ENCODE measurements around the gene HTR2A. TPM values are rescaled to one million over a fixed set of nuclear protein-coding genes. Genes with fewer than 3 reads are reported as not detected.
A peak's percentile ranks its signal among the peaks of the same experiment; 100 is the strongest.

Gene HTR2A
- total RNA-seq, 1 experiment from 2014 or later = under 0.01 TPM

DNA sequence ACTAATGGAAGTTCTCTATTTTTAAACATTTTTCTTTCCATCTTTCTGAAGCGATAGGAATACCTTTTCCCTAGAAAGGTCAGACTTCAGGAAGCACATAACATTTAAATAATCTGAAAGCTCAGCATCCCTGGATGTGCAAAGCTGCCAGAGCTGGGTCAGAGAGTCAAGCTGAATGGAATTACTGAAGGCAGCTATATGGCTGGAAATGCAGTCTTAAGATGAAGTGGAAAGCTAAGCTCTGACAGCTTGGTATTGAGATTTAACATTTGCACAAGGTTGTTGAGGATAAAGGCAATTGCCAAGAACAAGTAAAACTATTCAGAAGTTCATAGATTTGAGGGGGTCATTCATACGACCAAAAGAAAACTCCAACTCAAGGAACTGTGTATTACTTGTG is 28.8 kb downstream of the HTR2A start:
- DNase-seq (ENCODE audit: low read depth) = no peak

DNA sequence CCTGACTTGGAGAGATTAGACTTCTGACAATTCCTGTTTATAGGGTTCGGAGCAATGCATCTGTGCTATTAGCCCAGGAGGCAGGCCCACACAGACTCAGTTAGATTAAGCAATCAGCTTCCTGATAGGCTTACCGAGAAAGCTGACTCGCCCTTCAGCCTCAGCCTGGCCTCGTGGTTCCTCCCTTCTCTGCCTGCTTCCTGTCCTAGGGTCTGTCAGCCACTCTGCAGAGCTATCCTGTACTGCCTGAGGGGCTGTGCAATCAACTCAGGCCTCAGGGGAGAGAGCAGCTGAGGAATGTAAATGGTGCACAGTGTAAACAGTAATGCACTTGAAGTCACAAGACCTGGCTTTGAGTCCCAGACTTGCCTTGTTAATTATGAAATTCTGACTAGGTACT is 30.7 kb downstream of the HTR2A start:
- DNase-seq (ENCODE audit: low read depth) = peak; percentile 61

DNA sequence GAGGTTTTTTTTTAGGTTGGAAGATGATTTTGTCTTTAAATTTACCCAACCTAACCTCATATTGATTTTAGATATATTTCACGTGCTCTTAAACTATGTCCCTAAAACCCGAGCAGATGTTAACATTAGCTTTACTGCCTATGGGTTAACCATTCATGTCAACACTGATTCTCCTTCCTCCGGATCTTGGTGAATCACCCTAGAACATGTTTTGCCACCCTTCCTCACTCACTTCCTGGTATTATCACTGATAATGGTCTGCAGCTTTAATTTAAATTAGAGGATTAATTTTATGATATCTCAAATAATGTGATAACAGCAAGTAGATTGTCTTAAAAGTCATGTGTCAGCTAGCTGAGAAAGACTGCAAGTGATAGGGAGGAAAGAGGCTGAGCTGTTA is 31.9 kb downstream of the HTR2A start:
- DNase-seq (ENCODE audit: low read depth) = no peak

DNA sequence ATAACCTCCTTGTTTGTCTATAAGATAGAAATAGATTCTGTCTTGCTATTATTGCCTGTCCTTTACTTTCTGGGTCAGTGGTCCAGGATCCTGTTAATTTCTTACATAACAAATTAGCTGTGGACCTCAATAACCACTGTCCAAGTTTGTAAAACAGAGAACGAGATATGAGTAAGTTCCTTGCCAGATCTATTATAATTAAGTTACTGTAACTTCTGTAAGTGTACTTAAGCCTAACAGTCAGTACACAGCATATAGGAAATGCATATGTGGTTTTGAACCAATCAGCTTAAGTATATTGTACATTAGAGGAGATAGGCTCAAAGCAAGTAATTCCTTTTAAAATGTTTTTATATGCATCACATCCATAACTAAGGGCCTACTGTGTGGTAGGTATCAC is 34.9 kb downstream of the HTR2A start:
- DNase-seq (ENCODE audit: low read depth) = no peak

DNA sequence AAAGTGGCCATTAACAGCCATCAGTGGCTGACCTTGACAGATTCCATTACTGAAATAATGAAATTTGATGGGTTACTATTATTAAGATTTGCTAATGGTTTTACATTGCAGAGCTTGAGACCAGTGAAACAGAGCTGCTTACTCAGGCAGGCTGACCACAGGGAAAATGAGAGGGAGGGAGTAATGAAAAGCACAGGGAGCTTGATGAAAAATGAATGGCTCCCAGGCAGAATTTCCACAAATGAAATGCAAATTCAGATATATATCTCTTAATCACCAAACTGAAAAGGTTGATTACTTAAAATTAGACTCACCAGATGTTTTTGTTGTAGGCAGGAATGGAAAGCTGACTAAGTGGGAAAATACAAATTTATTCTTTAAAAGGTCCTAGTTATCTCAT is 36.1 kb downstream of the HTR2A start:
- DNase-seq (ENCODE audit: low read depth) = no peak

GRCh38 chr13:46858776-46859175 is 38.1 kb downstream of the HTR2A start:
- no peak for DNase-seq (ENCODE audit: low read depth)

DNA sequence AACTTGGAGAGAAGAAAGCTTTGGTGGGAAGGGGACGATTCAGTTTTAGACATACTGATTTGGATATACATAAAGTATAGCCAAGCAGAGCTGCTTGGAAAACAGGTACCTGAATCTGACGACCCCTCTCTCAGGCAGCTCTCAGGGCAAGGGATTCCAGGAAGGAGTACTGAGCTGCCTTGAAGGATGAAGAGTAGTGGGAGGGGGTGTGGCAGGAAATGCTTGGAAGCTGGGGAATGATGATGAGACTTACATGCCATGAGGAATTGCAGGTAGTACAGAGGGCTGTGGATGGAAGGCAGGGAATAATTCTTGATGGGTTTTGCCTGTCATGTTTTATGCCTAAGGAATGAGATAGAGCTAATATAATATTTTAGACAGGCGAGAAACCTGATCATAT is 38.7 kb downstream of the HTR2A start:
- no peak for DNase-seq (ENCODE audit: low read depth)

DNA sequence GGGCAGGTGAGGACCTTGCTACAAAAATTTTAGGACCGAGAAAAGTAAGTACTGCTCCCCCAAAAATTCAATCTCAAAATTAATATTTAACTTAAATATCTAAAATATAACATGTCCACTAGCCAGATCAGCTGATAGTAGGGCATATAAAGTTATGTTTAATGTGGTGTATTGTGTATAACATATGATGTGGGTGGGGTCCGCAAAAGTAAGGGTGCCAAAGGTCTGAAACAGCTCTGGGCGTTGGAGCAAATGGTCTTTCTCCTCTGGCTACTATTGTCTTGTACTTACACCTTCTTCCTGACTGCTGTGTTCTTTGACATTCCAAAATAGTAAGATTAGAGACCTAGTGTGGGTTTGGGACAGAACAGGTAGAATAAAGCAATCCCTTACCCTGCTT is 41.2 kb downstream of the HTR2A start:
- DNase-seq (ENCODE audit: low read depth) = no peak

- no peak for DNase-seq (ENCODE audit: low read depth)
Observed at GRCh38 chr13:46855166-46855565, 41.7 kb downstream of the HTR2A start.

DNA sequence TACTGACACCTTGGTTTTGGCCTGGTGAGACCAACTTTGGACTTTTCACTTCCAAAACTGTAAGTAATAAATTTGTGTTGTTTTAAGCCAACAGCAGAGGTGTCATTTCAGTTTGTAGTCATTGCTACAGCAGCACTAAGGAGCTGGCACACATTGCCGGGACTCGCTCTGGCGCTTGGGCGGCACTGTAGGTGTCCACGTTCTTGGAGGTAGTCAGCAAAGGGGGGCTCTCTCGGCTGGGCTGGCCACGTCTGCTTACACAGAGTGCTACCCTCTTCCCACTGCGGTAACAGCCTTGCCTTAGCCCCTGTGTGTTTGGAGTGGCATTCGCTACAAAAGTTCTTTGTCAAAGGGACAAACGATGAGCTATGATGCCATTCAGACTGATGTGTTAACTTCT is 44.7 kb downstream of the HTR2A start:
- DNase-seq (ENCODE audit: low read depth) = no peak

- DNase-seq (ENCODE audit: low read depth) = no peak
Observed at GRCh38 chr13:46850214-46850613, 46.6 kb downstream of the HTR2A start.

DNA sequence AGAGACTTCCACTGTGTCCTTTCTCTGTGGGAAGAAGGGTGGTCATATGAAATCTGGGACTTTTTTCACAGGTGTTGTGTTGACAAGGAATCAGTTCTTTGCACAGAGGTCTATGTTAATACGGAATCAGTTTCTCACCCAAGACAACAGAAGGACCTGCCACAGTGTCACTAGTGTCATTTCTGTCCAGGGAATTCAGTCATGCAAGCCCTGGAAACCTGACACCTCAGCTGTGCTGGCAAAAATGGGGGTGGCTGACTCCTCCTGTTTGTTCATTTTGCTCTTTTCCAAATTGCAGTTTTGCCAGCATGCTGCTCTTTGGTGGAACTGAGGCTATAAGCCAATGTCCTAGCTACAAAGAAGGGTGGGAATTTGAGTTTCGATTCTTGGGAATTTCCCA is 50.1 kb downstream of the HTR2A start:
- DNase-seq (ENCODE audit: low read depth) = no peak

- DNase-seq (ENCODE audit: low read depth) = no peak
Observed at GRCh38 chr13:46845146-46845545, 51.7 kb downstream of the HTR2A start.

GRCh38 chr13:46844431-46844830 is 52.4 kb downstream of the HTR2A start:
- no peak for DNase-seq (ENCODE audit: low read depth)

DNA sequence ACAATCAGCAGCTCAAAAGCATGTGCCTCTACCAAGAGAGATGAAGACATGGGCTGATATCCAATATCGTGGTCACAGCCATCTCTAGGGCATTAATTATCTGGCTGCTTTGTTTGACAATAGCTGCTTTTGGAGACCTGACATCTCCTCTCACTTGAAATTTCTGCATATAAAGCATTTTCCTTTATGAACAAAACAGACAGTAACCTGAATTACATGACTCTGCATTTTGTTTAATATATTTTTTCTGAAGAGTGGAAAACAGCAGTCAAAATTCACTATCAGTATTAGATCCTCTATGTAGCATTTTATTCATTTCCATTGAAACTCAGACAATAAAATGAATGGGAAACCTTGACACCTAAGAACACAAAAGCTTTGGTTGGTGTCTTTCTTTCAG is 57.5 kb downstream of the HTR2A start:
- DNase-seq (ENCODE audit: low read depth) = no peak

GRCh38 chr13:46834657-46835056 is 62.2 kb downstream of the HTR2A start:
- DNase-seq (ENCODE audit: low read depth) = no peak

DNA sequence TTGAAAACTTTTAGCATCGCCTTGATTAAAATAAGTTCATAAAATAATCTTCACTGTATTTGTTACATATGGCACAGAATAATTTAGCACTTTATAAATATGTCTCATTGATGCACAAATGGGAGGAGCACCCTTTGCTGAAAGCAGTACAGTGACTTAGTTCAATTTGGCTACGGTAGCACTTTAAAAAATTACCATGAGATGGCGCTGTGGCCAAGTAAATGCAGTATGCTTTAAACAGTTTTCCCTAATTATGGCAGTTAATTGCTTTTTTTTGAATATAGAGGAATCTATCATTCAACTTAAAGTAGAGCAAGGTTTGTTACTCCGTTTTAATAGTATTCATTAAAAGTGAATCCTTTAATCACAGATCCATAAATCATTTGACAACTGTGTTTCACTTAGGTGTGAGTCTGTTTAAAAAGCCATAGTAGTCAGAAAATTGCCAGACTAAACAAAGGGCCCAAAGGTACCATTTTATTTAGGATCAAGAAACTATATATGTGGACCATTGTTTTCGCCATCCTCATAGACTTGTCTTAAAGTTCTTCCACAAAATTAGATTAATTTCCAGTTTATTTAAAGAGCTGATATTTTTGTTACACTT is 65.2 kb downstream of the HTR2A start:
- peak; percentile 49 for DNase-seq (ENCODE audit: low read depth)

GRCh38 chr13:46830405-46831005 is 66.3 kb downstream of the HTR2A start:
- DNase-seq (ENCODE audit: low read depth) = no peak

DNA sequence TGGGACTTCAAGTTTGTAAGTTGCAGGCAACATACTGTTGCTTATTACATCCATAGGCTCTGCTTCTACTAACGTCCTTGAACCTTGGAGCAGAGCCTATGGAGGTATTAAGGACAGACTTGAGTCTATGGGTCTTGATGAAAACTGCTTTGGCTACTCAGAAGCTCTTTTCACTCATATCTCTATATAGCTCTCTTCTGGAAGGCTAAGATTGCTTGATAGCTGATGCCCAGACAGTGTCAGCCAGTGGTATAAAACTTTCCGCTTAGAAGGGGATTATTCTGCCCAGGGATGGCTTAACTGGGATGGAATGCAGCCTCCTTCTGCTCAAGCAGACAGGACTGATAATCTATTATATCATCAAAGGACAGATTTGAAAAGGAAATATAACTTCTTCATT is 74.3 kb downstream of the HTR2A start:
- DNase-seq (ENCODE audit: low read depth) = no peak

- no peak for DNase-seq (ENCODE audit: low read depth)
Observed at GRCh38 chr13:46817838-46818476, 78.9 kb downstream of the HTR2A start.

DNA sequence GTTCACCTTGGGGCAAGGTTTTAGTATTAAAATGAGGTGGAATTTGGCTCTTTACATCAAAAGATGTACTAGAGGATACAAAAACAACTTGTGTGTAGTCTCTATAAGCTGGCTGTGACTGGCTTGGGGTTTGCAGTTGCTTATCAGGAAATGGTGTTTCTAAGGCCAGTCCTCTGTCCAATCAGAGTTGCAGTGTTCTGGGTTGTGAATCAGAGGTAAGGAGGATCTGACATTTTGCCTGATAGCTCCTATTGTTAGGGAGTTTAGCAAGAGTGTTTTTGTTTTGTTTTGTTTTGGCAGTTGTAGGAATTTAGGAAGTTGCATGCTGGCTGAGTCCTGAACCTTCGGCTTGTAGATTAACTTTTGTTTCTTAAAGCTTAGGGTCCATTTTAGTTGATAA is 79.8 kb downstream of the HTR2A start:
- DNase-seq (ENCODE audit: low read depth) = peak; percentile 6

DNA sequence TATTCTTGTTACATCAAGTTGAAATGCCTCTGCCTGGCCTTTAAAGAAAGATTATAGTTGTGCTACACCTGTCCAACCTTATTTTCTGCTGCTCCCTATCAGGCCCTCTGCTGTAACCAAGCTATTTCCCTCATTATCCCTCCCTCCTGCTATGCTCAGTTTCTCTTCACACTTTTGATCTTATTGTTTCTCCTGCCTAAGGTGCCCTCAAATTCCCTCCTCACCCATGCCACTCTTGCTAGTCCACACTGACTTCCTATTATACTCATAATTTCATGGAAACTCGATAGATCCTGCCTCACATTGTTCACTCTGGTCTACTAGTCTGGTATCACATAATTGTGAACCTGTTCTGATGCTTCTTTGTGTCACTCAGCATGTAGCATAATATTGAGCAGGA is 80.5 kb downstream of the HTR2A start:
- no peak for DNase-seq (ENCODE audit: low read depth)

DNA sequence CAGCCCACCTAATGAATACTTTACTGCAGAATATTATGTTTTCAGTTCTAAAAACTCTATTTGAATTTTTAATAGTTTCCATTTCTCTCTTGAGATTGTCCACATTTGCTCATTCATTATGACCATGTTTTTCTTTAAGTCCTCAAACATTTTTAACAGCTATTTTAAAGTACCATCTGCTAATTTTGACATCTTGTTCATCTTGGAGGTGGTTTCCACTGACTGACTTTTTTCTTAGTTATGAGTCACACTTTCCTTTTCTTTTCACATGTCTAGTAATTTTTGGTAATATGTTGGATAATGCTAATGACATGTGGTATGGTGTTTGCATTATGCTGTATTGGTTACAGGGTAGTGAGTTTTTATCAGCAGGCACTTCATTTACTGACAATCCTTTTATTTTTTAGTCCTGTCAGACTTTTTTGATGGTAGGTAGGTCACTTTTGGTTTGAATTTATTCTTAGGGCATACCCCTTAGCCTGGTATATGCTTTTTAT is 84.5 kb downstream of the HTR2A start:
- DNase-seq (ENCODE audit: low read depth) = no peak

All from RPMI7951 (cell line).